HG03039 (cell line): ENCODE data around the gene PTGER2.
A peak's percentile ranks its signal among the peaks of the same experiment; 100 is the strongest.

Source experiments
- ATAC-seq: cut with Tn5 transposase; IDR thresholded peaks from one replicate; pipeline ENCODE4 v1.9.1; 2021; ENCODE audit warnings: mild to moderate bottlenecking, moderate library complexity; ENCODE audit not compliant: unreplicated experiment

The PTGER2 gene

GRCh38 chr14:52333823-52334657 is 19.9 kb downstream of the PTGER2 start:
- no peak for ATAC-seq

DNA sequence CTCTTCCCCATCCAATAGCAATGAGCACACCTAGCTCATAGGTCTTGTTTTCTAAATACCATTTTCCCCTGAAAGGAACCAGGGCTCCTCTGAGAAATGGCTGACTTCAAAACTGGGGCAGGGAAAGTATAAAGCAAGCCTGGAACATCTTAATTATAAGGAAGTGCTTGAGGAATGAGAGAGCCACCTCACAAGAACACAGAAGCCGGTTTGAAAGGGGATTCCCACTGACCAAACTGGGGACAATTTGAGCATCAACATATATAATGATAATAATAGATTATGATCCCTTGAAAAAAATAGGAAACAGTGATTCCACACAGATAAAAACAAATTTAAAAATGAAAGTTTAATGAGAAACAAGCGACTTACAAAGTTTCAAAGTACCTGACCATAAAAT is 22.1 kb downstream of the PTGER2 start:
- no peak for ATAC-seq

DNA sequence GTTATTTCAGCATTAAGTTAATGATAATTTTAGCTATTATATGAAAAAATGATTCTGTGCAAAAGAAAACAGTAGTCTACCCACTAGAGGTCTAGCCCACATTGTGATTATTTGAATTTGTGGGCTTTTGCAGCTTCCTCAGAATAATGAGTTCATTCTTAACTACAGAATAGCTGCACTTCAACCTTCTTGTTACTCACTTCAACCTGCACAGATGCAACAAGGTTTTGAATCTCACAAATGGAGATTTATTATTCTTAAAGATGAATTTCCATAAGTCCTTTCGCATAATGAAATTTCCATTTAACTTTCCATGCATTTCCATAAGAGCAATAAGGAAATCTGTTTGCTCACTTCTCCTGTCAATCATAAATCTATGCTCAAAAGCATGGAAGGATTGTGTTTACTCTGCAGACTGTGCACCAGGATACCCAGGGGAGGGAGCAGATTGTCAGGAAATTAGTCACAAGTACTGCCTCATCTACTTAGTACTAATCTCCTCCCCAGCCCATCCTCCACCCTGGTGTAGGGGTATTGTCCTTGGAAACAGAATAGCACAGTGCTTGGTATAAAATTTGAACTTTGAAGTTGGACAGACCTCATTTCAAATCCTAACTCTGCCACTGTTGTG is 24.1 kb downstream of the PTGER2 start:
- ATAC-seq, result no peak

- ATAC-seq, result no peak
These were observed 25.1 kb downstream of the PTGER2 start for GRCh38 chr14:52339262-52339661.

GRCh38 chr14:52342849-52343596 is 28.9 kb downstream of the PTGER2 start:
- ATAC-seq, result no peak

- no peak for ATAC-seq
These were observed 32.7 kb downstream of the PTGER2 start for GRCh38 chr14:52346778-52347177.

DNA sequence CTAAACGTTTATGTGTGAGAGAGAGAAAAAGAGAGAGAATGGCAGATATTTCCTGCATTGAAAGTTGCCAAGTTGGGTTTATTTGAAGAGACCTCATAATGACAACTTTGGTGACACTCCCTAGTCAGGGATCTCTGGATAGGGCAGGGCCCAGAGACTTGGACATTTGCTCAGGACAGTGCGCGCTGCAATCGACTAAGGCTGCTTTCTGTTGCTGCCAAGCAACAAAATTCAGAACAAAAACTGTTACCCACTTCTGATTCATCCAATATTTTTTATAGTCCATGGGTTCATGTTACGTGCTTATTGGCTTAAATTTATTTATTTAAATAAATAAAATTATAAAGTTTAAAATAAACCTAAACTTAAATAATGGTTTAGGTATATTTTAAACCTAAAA is 34.2 kb downstream of the PTGER2 start:
- ATAC-seq, result no peak

- no peak for ATAC-seq
These were observed 34.7 kb downstream of the PTGER2 start for GRCh38 chr14:52348776-52349175.

- no peak for ATAC-seq
These were observed 35.6 kb downstream of the PTGER2 start for GRCh38 chr14:52349731-52350130.

GRCh38 chr14:52350445-52350844 is 36.3 kb downstream of the PTGER2 start:
- ATAC-seq, result no peak

GRCh38 chr14:52351233-52352060 is 37.3 kb downstream of the PTGER2 start:
- peak; percentile 23 for ATAC-seq

GRCh38 chr14:52352061-52352491 is 38.0 kb downstream of the PTGER2 start:
- ATAC-seq, result peak; percentile 71

DNA sequence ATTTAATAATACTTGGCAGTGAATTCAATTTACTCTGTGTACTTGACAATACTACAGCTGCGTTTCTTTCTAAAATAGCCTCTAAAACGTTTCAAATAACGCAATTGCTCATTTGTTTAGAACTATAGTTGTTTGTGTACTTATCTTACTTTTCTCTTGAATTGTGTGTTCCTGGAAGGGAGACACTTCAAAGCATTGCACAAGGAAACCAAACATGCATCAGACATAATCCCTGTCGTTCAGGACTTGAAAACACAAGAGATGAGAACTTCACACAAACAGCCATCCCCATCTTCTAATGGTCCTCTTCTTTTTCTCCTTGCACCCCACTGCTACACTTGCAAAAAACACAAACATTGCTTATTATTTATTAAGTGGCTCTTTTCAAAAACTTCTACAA is 38.5 kb downstream of the PTGER2 start:
- ATAC-seq, result no peak

DNA sequence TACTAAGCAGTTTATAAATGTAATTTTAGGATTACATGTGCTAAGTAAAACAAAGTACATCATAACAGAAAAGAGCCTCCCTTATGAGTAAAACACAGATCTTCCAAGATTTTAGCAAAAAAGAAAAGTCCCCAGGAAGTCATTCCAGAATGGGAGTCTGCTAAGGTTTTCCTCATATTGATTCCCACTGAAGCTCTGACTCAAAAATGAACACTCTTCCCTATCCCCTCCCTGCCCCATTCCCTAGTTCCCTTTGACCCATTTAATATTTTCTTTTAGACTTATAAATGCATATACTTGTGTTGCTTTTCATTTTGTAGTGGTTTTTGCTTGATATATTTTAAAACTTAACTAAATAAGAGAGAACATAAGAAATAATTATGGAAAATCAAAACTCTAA is 40.1 kb downstream of the PTGER2 start:
- no peak for ATAC-seq

DNA sequence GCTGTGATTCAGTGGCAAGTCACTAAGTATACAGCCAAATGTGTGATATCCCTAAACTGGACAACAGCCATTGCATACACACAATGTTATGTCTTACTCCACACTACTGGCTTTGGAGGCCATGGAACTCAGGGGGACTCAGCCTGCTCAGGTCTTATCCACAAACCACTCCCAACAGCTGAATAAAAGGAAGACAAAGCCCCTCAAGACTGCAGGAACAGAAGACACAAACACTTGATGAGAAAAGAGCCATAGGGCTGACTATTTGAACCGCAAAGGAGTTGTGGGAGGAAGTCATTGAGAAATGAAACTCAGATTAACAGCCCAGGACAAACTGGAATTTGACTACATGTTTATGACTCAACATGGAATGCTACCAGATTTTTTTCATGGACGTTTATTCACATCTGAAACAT is 40.9 kb downstream of the PTGER2 start:
- ATAC-seq, result no peak

- ATAC-seq, result no peak
These were observed 41.4 kb downstream of the PTGER2 start for GRCh38 chr14:52355526-52355925.

DNA sequence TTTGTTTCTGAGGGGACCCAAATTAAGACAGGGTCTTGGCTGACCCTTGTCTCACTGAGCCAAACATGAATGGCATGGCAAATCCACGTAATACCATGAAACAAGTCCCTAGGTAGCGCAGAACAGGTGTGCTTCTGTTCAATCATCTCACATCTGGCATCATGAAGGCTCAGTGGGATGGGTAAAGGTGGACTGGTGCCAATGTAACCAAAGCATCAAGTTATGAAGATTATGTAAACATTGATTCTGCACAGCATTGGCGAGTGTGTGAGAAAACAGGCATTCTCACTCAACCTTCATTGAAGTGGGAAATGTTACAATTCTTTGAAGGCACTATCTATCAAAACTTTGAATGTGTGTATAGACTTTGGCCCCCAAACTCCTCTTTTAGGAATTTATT is 41.9 kb downstream of the PTGER2 start:
- ATAC-seq, result no peak

DNA sequence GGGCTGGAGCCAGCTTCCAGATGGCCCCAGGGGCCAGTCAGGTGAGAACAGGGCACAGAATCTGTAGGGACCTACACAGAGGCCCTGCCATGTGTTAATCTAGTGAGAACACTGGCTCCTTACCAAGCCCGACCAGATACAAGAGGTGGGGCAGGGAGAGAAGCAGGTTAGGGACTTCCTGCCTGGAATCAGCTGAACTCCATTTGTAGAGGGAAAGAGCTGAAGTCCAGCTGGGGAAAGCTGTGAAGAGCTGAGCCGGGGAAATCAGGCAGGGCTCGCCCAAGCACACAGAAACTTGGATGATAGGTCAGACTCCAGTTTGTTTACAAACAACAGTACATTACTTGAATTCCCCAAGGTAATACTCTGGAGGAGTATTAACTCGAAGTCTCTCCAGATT is 46.7 kb downstream of the PTGER2 start:
- no peak for ATAC-seq

GRCh38 chr14:52363041-52363704 is 49.1 kb downstream of the PTGER2 start:
- no peak for ATAC-seq

- no peak for ATAC-seq
These were observed 49.8 kb downstream of the PTGER2 start for GRCh38 chr14:52363961-52364360.
